PC-3 (cell line): ENCODE data around the gene ZBTB16. TPM values are rescaled to one million over a fixed set of nuclear protein-coding genes. Genes with fewer than 3 reads are reported as not detected.

ENCODE experiments used
- ATAC-seq: fragments of 200-7000 bp; cut with Tn5 transposase; 2 replicates; pipeline ENCODE4 v1.9.1; 2020; ENCODE audit warnings: mild to moderate bottlenecking, moderate library complexity
- BruUV-seq: library from RNA; stranded (reverse); fragments of 400-500 nt; replicated peaks from 2 replicates; lab custom pipeline; 2021; lab: Mats Ljungman, UMichigan
- CTCF ChIA-PET: fragments of 300-600 bp; sonication (Branson Sonifier 250); formaldehyde crosslinking; loops from one replicate; lab custom pipeline; 2022; ENCODE audit warnings: antibody characterized with exemption; lab: Charles Lee
- POLR2A ChIA-PET: fragments of 300-600 bp; sonication (Branson Sonifier 250); formaldehyde crosslinking; loops from one replicate; lab custom pipeline; 2022; ENCODE audit warnings: antibody characterized with exemption; ENCODE audit not compliant: unreplicated experiment; lab: Charles Lee
- DNase-seq: peaks from one replicate; pipeline ENCODE4 v3.0.0-alpha.2; 2015
- H2AFZ ChIP-seq: fragments of 300-600 bp; sonication (generic); 2 replicates; pipeline ENCODE4 v1.6.0; 2016; ENCODE audit warnings: antibody characterized with exemption, low read length
- H3F3A ChIP-seq: fragments of 300-600 bp; sonication (generic); one replicate; pipeline ENCODE4 v1.6.0; 2017; ENCODE audit warnings: antibody characterized with exemption, low read length, control low read depth, mild to moderate bottlenecking; ENCODE audit not compliant: unreplicated experiment
- H3K27ac ChIP-seq: fragments of 300-600 bp; sonication (generic); 2 replicates; pipeline ENCODE4 v1.5.1; 2016; ENCODE audit warnings: mild to moderate bottlenecking, low read length
- H3K27me3 ChIP-seq: fragments of 300-600 bp; sonication (generic); 2 replicates; pipeline ENCODE4 v1.6.1; 2016; ENCODE audit warnings: low read length, mixed read lengths
- H3K36me3 ChIP-seq: fragments of 300-600 bp; sonication (generic); 2 replicates; pipeline ENCODE4 v1.6.1; 2016; ENCODE audit warnings: low read depth, mixed run types, low read length, mixed read lengths
- H3K4me1 ChIP-seq: fragments of 300-600 bp; sonication (generic); 2 replicates; pipeline ENCODE4 v1.5.1; 2016; ENCODE audit warnings: low read length; ENCODE audit not compliant: insufficient read depth
- H3K4me2 ChIP-seq: fragments of 300-600 bp; sonication (generic); 2 replicates; pipeline ENCODE4 v1.6.0; 2016; ENCODE audit warnings: low read length
- H3K4me3 ChIP-seq: fragments of 300-600 bp; sonication (generic); 2 replicates; pipeline ENCODE4 v1.5.1; 2016; ENCODE audit warnings: mild to moderate bottlenecking, low read length, mixed read lengths
- H3K79me2 ChIP-seq: fragments of 300-600 bp; sonication (generic); 2 replicates; pipeline ENCODE4 v1.6.1; 2017; ENCODE audit warnings: low read length, mixed read lengths
- H3K9ac ChIP-seq: fragments of 300-600 bp; sonication (generic); 2 replicates; pipeline ENCODE4 v1.6.0; 2016; ENCODE audit warnings: mild to moderate bottlenecking, low read length
- H3K9me2 ChIP-seq: fragments of 300-600 bp; sonication (generic); replicated peaks from 2 replicates; pipeline ENCODE4 v1.6.1; 2016; ENCODE audit warnings: mixed run types, low read length, mixed read lengths
- H3K9me3 ChIP-seq: fragments of 300-600 bp; sonication (generic); 2 replicates; pipeline ENCODE4 v1.6.1; 2016; ENCODE audit warnings: low read length, mixed read lengths
- H4K20me1 ChIP-seq: fragments of 300-600 bp; sonication (generic); 2 replicates; pipeline ENCODE4 v1.6.1; 2016; ENCODE audit warnings: low read length, mixed read lengths
- EZH2 ChIP-seq: fragments of 300-600 bp; sonication (generic); IDR thresholded peaks from one replicate; pipeline ENCODE4 v1.6.1; 2017; ENCODE audit warnings: antibody characterized with exemption, mild to moderate bottlenecking, low read length; ENCODE audit not compliant: unreplicated experiment
- EZH2phosphoT487 ChIP-seq: fragments of 300-600 bp; sonication (generic); IDR thresholded peaks from 2 replicates; pipeline ENCODE4 v1.6.1; 2018; ENCODE audit warnings: mild to moderate bottlenecking, antibody characterized with exemption, low read length, borderline replicate concordance
- intact Hi-C: fragments of 100-400 bp; cut with micrococcal nuclease; formaldehyde crosslinking; loops from 2 replicates; pipeline ENCODE4 v1.9.0; 2023
- total RNA-seq: library from RNA; depleted of rRNA; stranded (reverse); fragments of >200 nt; gene quantifications from 2 replicates; pipeline ENCODE4 v1.2.3, GENCODE V29; 2014
- TF ChIP-seq, protein P1 (sequence below): fragments of 300-600 bp; sonication (generic); conservative IDR thresholded peaks from 2 replicates; pipeline ENCODE4 v1.5.1; 2017; ENCODE audit warnings: antibody characterized with exemption, low read depth, mild to moderate bottlenecking, low read length

Gene ZBTB16
- total RNA-seq, 1 experiment from 2014 or later: not detected

DNA sequence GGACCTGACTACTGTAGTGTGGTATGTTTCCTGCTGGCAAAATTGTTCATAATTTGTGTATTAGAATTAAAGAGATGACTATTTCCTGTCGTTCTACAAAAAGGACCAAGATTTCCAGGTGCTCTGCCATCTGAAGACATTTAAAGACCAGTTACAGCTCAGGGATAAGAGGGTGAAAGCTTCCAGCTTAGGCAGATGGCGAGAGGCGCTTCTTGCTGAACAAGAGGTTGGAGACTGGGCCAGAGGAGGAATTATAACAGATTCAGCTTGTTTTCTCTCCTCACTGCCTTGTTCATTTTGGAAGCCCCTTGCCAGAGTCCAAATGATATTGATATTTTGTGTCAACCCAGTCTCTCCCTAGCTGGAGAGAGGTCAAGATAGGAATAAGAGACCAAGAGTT, 213.6 kb downstream of the ZBTB16 start:
- ATAC-seq: no peak
- no peaks in the 10 kb centered on the region for H3K36me3 ChIP-seq
- no peaks in the 10 kb centered on the region for H3F3A ChIP-seq
- H3K27me3 ChIP-seq: peaks cover 78% of the 10 kb centered on the region
- H2AFZ ChIP-seq: no peak overlapping the region
- H3K9me3 ChIP-seq: no peaks in the 10 kb centered on the region
- BruUV-seq: no TSS peak
- DNase-seq: no peak
- no peaks in the 10 kb centered on the region for H3K9me2 ChIP-seq
- H3K4me3 ChIP-seq: no peak overlapping the region
- TF ChIP-seq EZH2phosphoT487: no peak
- TF ChIP-seq, protein P1, sequence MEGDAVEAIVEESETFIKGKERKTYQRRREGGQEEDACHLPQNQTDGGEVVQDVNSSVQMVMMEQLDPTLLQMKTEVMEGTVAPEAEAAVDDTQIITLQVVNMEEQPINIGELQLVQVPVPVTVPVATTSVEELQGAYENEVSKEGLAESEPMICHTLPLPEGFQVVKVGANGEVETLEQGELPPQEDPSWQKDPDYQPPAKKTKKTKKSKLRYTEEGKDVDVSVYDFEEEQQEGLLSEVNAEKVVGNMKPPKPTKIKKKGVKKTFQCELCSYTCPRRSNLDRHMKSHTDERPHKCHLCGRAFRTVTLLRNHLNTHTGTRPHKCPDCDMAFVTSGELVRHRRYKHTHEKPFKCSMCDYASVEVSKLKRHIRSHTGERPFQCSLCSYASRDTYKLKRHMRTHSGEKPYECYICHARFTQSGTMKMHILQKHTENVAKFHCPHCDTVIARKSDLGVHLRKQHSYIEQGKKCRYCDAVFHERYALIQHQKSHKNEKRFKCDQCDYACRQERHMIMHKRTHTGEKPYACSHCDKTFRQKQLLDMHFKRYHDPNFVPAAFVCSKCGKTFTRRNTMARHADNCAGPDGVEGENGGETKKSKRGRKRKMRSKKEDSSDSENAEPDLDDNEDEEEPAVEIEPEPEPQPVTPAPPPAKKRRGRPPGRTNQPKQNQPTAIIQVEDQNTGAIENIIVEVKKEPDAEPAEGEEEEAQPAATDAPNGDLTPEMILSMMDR: no peak
- TF ChIP-seq EZH2: no peak
- no peaks in the 10 kb centered on the region for H3K4me1 ChIP-seq
- H3K4me2 ChIP-seq: no peak overlapping the region
- H3K27ac ChIP-seq: no peak overlapping the region
- H3K79me2 ChIP-seq: no peaks in the 10 kb centered on the region
- ChIA-PET CTCF (interaction anchor here (1.1 kb wide), 1 partner anchor 12 kb away, joined by 4 read pairs; no protein-coding TSS in a partner anchor), POLR2A (no interaction called here)
- no peaks in the 10 kb centered on the region for H4K20me1 ChIP-seq
- H3K9ac ChIP-seq: no peak overlapping the region
- intact Hi-C loops: no loop called here

DNA sequence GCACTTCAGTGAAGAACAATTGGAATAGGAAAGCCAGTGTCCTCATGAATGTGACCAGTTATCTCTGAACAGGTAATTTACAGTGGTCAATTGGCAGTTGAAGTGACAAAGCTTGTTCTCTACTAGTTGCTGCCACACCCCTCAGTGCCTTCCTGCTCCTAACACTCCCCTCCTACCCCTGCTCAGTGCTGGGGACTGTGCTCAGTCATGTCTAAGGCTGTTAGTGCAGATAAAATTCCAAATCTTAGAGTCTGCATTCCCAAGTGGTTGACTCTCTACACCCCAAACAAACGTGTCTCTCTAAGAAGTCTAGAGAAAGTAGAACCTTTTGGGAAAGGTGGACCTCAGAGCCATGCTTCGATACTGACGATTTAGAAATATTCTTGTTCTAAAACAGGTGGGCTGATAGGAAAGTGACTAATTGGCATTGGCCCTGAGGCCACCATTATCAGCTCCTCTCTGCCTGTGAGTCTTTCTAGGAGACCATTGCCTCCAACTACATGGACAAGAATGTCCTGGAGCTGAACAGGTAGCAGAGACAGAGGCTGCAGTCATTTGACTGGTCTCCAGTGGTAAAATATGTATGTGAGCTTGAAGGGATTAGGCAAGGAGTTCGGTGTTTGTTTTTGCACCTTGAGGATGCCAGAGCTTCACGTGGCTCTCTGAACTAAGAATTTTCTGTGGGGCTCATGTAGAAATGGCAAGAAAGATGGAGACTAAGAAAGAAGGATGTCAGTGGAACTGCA, 214.6 kb downstream of the ZBTB16 start:
- DNase-seq: no peak
- H3F3A ChIP-seq: no peaks in the 10 kb centered on the region
- POLR2A ChIA-PET: no interaction called here
- no peaks in the 10 kb centered on the region for H3K79me2 ChIP-seq
- BruUV-seq: no TSS peak
- H3K9ac ChIP-seq: no peak overlapping the region
- no peaks in the 10 kb centered on the region for H4K20me1 ChIP-seq
- ATAC-seq: no peak
- peaks cover 71% of the 10 kb centered on the region for H3K27me3 ChIP-seq
- H2AFZ ChIP-seq: no peak overlapping the region
- CTCF ChIA-PET: no interaction called here
- TF ChIP-seq, protein P1: no peak
- TF ChIP-seq EZH2 (no peak), EZH2phosphoT487 (no peak)
- no peak overlapping the region for H3K4me2 ChIP-seq
- no peaks in the 10 kb centered on the region for H3K9me2 ChIP-seq
- no peaks in the 10 kb centered on the region for H3K4me1 ChIP-seq
- H3K36me3 ChIP-seq: no peaks in the 10 kb centered on the region
- H3K9me3 ChIP-seq: no peaks in the 10 kb centered on the region
- intact Hi-C loops: no loop called here
- no peak overlapping the region for H3K27ac ChIP-seq
- no peak overlapping the region for H3K4me3 ChIP-seq

DNA sequence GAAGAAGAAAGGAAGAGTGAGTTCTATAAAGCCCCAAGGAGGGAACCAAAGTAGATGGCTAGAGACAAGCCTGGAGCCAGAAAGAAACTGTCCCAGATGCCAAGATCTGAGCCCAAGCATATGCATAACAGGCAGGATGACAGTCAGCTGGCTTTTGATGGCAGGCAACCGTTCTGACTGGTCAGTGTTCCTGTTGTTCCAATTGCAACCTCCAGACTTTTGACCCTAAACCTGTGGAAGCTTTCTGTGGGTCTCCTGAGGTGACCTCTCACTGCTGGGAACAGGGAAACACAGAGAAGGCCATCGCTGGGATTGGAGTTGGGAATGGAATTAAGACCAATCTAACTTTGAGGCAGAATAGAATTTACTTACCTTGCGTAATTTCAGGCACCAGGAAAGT, 215.1 kb downstream of the ZBTB16 start:
- Histone ChIP-seq H3K9me3 (no peaks in the 10 kb centered on the region), H3K9me2 (no peaks in the 10 kb centered on the region), H3K27me3 (peaks cover 66% of the 10 kb centered on the region), H3F3A (no peaks in the 10 kb centered on the region), H4K20me1 (no peaks in the 10 kb centered on the region), H3K4me2 (no peak overlapping the region), H3K79me2 (no peaks in the 10 kb centered on the region), H3K36me3 (no peaks in the 10 kb centered on the region), H3K4me1 (peaks cover 2% of the 10 kb centered on the region), H2AFZ (no peak overlapping the region), H3K9ac (no peak overlapping the region), H3K4me3 (no peak overlapping the region), H3K27ac (no peak overlapping the region)
- no peak for TF ChIP-seq EZH2phosphoT487
- no peak for TF ChIP-seq EZH2
- TF ChIP-seq, protein P1: no peak
- CTCF ChIA-PET: no interaction called here
- no peak for DNase-seq
- BruUV-seq: no TSS peak
- POLR2A ChIA-PET: no interaction called here
- intact Hi-C loops: no loop called here
- no peak for ATAC-seq
